ENCODE data around the gene HTRA3.

DNA sequence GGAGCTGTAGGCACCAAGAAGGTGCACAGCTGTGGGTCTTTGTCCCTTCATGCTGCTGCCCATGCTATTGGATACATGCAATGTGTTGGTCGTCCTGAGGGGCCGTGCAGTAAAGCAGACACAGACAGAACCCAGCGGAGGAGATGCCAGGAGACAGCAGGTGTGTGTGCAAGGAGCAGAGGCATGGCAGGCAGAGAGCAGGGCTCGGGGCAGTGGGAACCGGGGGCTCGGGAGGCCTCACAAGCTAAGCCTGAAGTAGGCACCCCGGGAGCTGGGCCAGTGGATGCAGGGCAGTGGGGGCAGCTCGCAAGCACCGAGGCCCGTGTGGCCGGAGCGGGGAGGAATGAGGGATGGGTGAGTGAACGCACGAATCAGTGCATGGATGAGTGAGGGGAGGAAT lies 13.2 kb downstream of the HTRA3 start:
- TF ChIP-seq ZBTB8A (tag by site-specific recombination; IDR thresholded peaks at IDR 0.05): no peak
- TF ChIP-seq YY1 (tag by site-specific recombination; IDR thresholded peaks at IDR 0.05): no peak
- TF ChIP-seq ZNF23 (tag by site-specific recombination; IDR thresholded peaks at IDR 0.05; ENCODE audit: borderline replicate concordance): no peak
- no peak for TF ChIP-seq CTCF (tag by site-specific recombination; IDR thresholded peaks at IDR 0.05)
- no peak for TF ChIP-seq ZNF302 (tag by site-specific recombination; IDR thresholded peaks at IDR 0.05; ENCODE audit: low read depth)
- no peak for TF ChIP-seq ZNF510 (tag by site-specific recombination; IDR thresholded peaks at IDR 0.05; ENCODE audit: insufficient replicate concordance)
- TF ChIP-seq INSM2 (tag by site-specific recombination; IDR thresholded peaks at IDR 0.05): no peak
- no peak for TF ChIP-seq ZNF585B (tag by site-specific recombination; IDR thresholded peaks at IDR 0.05)
- no peak for TF ChIP-seq ZNF19 (tag by site-specific recombination; IDR thresholded peaks at IDR 0.05; ENCODE audit: low read depth)
- no peak for TF ChIP-seq ZNF561 (tag by site-specific recombination; IDR thresholded peaks at IDR 0.05; ENCODE audit: borderline replicate concordance)
- TF ChIP-seq ZNF140 (tag by site-specific recombination; IDR thresholded peaks at IDR 0.05): no peak
- TF ChIP-seq ZNF629 (tag by site-specific recombination; IDR thresholded peaks at IDR 0.05): no peak

Data from HEK293 (cell line).